Measurements from ENCODE around the gene LANCL3.

- no peak for TF ChIP-seq NR3C1 (CRISPR knock-in tag; conservative IDR thresholded peaks at IDR 0.05; ENCODE audit: low read depth)
- no peak for TF ChIP-seq AFF4 (CRISPR knock-in tag; IDR thresholded peaks at IDR 0.05; ENCODE audit: borderline replicate concordance)
- TF ChIP-seq CTCF (IDR thresholded peaks at IDR 0.05) = no peak
- no peak for TF ChIP-seq TCF7 (CRISPR knock-in tag; IDR thresholded peaks at IDR 0.05; ENCODE audit: low read depth)
- TF ChIP-seq USF1 (CRISPR knock-in tag; IDR thresholded peaks at IDR 0.05) = no peak
Measured at GRCh38 chrX:37676811-37677210, 105.3 kb downstream of the LANCL3 start.

All from WTC11 (cell line).